ENCODE results near the gene PMP22. TPM values are rescaled to one million over a fixed set of nuclear protein-coding genes. Genes with fewer than 3 reads are reported as not detected.

Gene PMP22
- total and polyA plus RNA-seq, 2 of the 13 experiments (the other 11 are each of a cell fraction or from before 2014, with no cell fraction given) = 5.7 to 6.2 TPM

DNA sequence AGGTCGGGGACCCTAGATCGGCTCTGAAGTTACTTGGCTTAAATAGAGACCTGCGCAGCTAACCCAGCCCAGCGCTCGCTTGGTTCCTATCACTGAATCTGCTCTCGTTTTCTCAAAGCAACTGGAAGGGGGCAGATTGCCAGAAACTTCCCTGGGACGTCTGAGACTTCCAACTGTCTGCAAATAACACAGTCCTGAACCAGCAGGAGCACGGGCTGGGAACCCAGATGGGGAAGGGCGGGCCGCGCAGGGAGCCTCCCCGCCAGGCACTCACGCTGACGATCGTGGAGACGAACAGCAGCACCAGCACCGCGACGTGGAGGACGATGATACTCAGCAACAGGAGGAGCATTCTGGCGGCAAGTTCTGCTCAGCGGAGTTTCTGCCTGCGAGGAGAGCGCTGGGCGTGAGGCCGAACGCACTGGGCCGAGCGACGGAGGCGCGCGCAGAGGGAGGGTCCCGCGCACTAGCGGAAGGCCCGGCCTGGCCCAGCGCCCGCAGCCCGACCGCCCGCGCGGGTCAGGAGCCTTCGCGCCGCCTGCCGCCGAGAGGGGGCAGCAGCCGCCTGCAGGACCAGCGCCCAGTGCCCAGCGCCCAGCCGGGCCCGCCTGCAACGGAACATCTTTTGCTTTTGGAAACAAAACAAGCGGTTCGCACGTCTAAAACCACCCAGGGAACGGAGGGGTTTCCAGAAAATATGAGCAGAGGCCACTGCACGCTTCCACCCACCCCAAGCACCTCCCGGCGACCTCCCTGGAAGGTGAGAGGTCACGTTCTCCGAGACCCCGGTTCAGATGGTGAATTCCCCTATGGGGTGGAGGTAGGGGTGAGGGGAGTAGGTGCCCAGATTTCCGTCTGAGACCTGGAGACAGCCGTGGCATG, 4.5 kb downstream of the PMP22 start (continued):
- TF ChIP-seq, protein P1, sequence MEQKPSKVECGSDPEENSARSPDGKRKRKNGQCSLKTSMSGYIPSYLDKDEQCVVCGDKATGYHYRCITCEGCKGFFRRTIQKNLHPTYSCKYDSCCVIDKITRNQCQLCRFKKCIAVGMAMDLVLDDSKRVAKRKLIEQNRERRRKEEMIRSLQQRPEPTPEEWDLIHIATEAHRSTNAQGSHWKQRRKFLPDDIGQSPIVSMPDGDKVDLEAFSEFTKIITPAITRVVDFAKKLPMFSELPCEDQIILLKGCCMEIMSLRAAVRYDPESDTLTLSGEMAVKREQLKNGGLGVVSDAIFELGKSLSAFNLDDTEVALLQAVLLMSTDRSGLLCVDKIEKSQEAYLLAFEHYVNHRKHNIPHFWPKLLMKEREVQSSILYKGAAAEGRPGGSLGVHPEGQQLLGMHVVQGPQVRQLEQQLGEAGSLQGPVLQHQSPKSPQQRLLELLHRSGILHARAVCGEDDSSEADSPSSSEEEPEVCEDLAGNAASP (CRISPR knock-in tag; IDR thresholded peaks at IDR 0.05; ENCODE audit: borderline replicate concordance) = no peak
- TF ChIP-seq, protein P2, sequence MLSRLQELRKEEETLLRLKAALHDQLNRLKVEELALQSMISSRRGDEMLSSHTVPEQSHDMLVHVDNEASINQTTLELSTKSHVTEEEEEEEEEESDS (CRISPR knock-in tag; IDR thresholded peaks at IDR 0.05; ENCODE audit: borderline replicate concordance) = no peak
- TF ChIP-seq ZNF225 (CRISPR knock-in tag; IDR thresholded peaks at IDR 0.05) = peak; percentile 24; the same call in 1 of the 2 replicates
- no peak for TF ChIP-seq EP300 (IDR thresholded peaks at IDR 0.05; ENCODE audit: low read depth in 2 of 2, low read length in 2 of 2)
- TF ChIP-seq EP300 (CRISPR knock-in tag; IDR thresholded peaks at IDR 0.05; ENCODE audit: borderline replicate concordance) = peak; percentile 35; the same call in 1 of the 2 replicates
- TF ChIP-seq ZNF629 (CRISPR knock-in tag; conservative IDR thresholded peaks at IDR 0.05) = no peak
- TF ChIP-seq, protein P3, sequence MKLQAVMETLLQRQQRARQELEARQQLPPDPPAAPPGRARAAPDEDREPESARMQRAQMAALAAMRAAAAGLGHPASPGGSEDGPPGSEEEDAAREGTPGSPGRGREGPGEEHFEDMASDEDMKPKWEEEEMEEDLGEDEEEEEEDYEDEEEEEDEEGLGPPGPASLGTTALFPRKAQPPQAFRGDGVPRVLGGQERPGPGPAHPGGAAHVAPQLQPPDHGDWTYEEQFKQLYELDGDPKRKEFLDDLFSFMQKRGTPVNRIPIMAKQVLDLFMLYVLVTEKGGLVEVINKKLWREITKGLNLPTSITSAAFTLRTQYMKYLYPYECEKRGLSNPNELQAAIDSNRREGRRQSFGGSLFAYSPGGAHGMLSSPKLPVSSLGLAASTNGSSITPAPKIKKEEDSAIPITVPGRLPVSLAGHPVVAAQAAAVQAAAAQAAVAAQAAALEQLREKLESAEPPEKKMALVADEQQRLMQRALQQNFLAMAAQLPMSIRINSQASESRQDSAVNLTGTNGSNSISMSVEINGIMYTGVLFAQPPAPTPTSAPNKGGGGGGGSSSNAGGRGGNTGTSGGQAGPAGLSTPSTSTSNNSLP (IDR thresholded peaks at IDR 0.05; ENCODE audit: low read depth, low read length) = no peak
- TF ChIP-seq DNMT3B (CRISPR knock-in tag; conservative IDR thresholded peaks at IDR 0.05) = no peak
- no peak for TF ChIP-seq CHD2 (IDR thresholded peaks at IDR 0.05; ENCODE audit: low read depth, low read length)
- TF ChIP-seq ZNF569 (CRISPR knock-in tag; IDR thresholded peaks at IDR 0.05; ENCODE audit: borderline replicate concordance) = no peak
- TF ChIP-seq, protein P4, sequence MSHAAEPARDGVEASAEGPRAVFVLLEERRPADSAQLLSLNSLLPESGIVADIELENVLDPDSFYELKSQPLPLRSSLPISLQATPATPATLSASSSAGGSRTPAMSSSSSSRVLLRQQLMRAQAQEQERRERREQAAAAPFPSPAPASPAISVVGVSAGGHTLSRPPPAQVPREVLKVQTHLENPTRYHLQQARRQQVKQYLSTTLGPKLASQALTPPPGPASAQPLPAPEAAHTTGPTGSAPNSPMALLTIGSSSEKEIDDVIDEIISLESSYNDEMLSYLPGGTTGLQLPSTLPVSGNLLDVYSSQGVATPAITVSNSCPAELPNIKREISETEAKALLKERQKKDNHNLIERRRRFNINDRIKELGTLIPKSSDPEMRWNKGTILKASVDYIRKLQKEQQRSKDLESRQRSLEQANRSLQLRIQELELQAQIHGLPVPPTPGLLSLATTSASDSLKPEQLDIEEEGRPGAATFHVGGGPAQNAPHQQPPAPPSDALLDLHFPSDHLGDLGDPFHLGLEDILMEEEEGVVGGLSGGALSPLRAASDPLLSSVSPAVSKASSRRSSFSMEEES (CRISPR knock-in tag; IDR thresholded peaks at IDR 0.05) = no peak
- TF ChIP-seq RFX5 (IDR thresholded peaks at IDR 0.05; ENCODE audit: low read depth, low read length) = no peak
- TF ChIP-seq ZNF782 (CRISPR knock-in tag; IDR thresholded peaks at IDR 0.05; ENCODE audit: borderline replicate concordance) = no peak; the same call in 1 of the 2 replicates
- TF ChIP-seq NCOA1 (CRISPR knock-in tag; IDR thresholded peaks at IDR 0.05) = no peak
- 0 out of 2 replicates have a peak, but pooled peaks have one; percentile 67 for TF ChIP-seq ARID2 (CRISPR knock-in tag; IDR thresholded peaks at IDR 0.05; ENCODE audit: borderline replicate concordance)
- TF ChIP-seq, protein P5, sequence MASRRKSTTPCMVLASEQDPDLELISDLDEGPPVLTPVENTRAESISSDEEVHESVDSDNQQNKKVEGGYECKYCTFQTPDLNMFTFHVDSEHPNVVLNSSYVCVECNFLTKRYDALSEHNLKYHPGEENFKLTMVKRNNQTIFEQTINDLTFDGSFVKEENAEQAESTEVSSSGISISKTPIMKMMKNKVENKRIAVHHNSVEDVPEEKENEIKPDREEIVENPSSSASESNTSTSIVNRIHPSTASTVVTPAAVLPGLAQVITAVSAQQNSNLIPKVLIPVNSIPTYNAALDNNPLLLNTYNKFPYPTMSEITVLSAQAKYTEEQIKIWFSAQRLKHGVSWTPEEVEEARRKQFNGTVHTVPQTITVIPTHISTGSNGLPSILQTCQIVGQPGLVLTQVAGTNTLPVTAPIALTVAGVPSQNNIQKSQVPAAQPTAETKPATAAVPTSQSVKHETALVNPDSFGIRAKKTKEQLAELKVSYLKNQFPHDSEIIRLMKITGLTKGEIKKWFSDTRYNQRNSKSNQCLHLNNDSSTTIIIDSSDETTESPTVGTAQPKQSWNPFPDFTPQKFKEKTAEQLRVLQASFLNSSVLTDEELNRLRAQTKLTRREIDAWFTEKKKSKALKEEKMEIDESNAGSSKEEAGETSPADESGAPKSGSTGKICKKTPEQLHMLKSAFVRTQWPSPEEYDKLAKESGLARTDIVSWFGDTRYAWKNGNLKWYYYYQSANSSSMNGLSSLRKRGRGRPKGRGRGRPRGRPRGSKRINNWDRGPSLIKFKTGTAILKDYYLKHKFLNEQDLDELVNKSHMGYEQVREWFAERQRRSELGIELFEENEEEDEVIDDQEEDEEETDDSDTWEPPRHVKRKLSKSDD (CRISPR knock-in tag; IDR thresholded peaks at IDR 0.05; ENCODE audit: low read depth) = no peak
- TF ChIP-seq ZNF761 (CRISPR knock-in tag; conservative IDR thresholded peaks at IDR 0.05) = no peak
- TF ChIP-seq NFKBIZ (CRISPR knock-in tag; IDR thresholded peaks at IDR 0.05) = no peak
- TF ChIP-seq ZKSCAN1 (IDR thresholded peaks at IDR 0.05; ENCODE audit: low read length) = no peak

Measured in HepG2 (cell line).